Keratinocyte (primary cell): ENCODE data around the gene CXCR6. TPM values are rescaled to one million over a fixed set of nuclear protein-coding genes. Genes with fewer than 3 reads are reported as not detected.

Experiments used
- DNase-seq: peaks from one replicate; pipeline ENCODE4 v3.0.0-alpha.2; 2011; ENCODE audit warnings: low read depth, missing footprints, low spot score
- FAIRE-seq: peaks from 2 replicates; lab custom pipeline; 2011; peaks lifted over from hg19 to GRCh38; lab: Jason Lieb, UNC
- H2AFZ ChIP-seq: 2 replicates; pipeline ENCODE4 v1.6.0; 2012; ENCODE audit warnings: low read length, control low read depth, inconsistent platforms; ENCODE audit not compliant: control insufficient read depth
- H3K27ac ChIP-seq: 2 replicates; pipeline ENCODE4 v1.5.1; 2011; ENCODE audit warnings: low read length; ENCODE audit not compliant: control insufficient read depth, insufficient read depth
- H3K27me3 ChIP-seq: 3 replicates; pipeline ENCODE4 v1.6.0; 2011; ENCODE audit warnings: low read length; ENCODE audit not compliant: control insufficient read depth, insufficient read depth; ENCODE audit errors: extremely low read depth
- H3K36me3 ChIP-seq, 2 experiments: 2 replicates in 1 of 2; 3 replicates in 1 of 2; pipeline ENCODE4 v1.5.1; 2011; ENCODE audit warnings: low read length in 2 of 2, mild to moderate bottlenecking in 1 of 2; ENCODE audit not compliant: control insufficient read depth in 2 of 2, insufficient read depth in 2 of 2; ENCODE audit errors: extremely low read depth in 1 of 2
- H3K4me1 ChIP-seq: 3 replicates; pipeline ENCODE4 v1.5.1; 2011; ENCODE audit warnings: low read length; ENCODE audit not compliant: control insufficient read depth, insufficient read depth; ENCODE audit errors: extremely low read depth
- H3K4me2 ChIP-seq: 3 replicates; pipeline ENCODE4 v1.6.0; 2011; ENCODE audit warnings: low read depth, low read length; ENCODE audit not compliant: control insufficient read depth, insufficient read depth; ENCODE audit errors: extremely low read depth
- H3K4me3 ChIP-seq, 3 experiments: fragments of 200-600 bp in 1 of 3; sonication (generic) in 1 of 3; 2 replicates in 2 of 3; 3 replicates in 1 of 3; pipeline ENCODE4 v1.5.1; 2011 to 2016; ENCODE audit warnings: low read length in 3 of 3, mild to moderate bottlenecking in 3 of 3, control low read depth in 2 of 3, inconsistent platforms in 1 of 3, low read depth in 1 of 3, mixed read lengths in 1 of 3, mixed run types in 1 of 3, moderate library complexity in 1 of 3; ENCODE audit not compliant: control insufficient read depth in 2 of 3, insufficient read depth in 2 of 3; ENCODE audit errors: extremely low read depth in 1 of 3
- H3K79me2 ChIP-seq: 2 replicates; pipeline ENCODE4 v1.6.0; 2012; ENCODE audit warnings: low read length; ENCODE audit not compliant: control insufficient read depth, insufficient read depth
- H3K9ac ChIP-seq: 3 replicates; pipeline ENCODE4 v1.6.0; 2011; ENCODE audit warnings: low read length; ENCODE audit not compliant: control insufficient read depth, insufficient read depth; ENCODE audit errors: extremely low read depth
- H3K9me1 ChIP-seq: 3 replicates; pipeline ENCODE4 v1.6.0; 2011; ENCODE audit warnings: low read length; ENCODE audit not compliant: control insufficient read depth, insufficient read depth; ENCODE audit errors: extremely low read depth
- H3K9me3 ChIP-seq: 2 replicates; pipeline ENCODE4 v1.5.1; 2012; ENCODE audit warnings: low read depth, low read length; ENCODE audit not compliant: control insufficient read depth
- H4K20me1 ChIP-seq: 3 replicates; pipeline ENCODE4 v1.6.0; 2011; ENCODE audit warnings: low read length; ENCODE audit not compliant: control insufficient read depth, insufficient read depth; ENCODE audit errors: extremely low read depth
- EZH2 ChIP-seq: IDR thresholded peaks from one replicate; pipeline ENCODE4 v1.6.1; 2012; ENCODE audit warnings: inconsistent platforms, mild to moderate bottlenecking, low read length, moderate library complexity
- dilution Hi-C: fragments of 300-500 bp; cut with MboI; formaldehyde crosslinking; loops from one replicate; pipeline ENCODE4 v1.7.0; 2020; ENCODE audit warnings: low sequenced_read_pairs; ENCODE audit not compliant: extremely low pct_ligation_motif_present
- polyA minus RNA-seq, 3 experiments: library from RNA; depleted of rRNA, polyadenylated mRNA; stranded (reverse); fragments of >200 nt; gene quantifications; 1 replicate in 1 of 3; 2 replicates in 1 of 3; 3 replicates in 1 of 3; pipeline ENCODE4 v1.2.3, GENCODE V29; 2011
- polyA plus RNA-seq, 5 experiments: library from polyadenylated mRNA; depleted of rRNA in 3 of 5; stranded (reverse) in 3 of 5; stranded (forward) in 1 of 5; unstranded in 1 of 5; fragments of >200 nt; gene quantifications; 1 replicate in 1 of 5; 2 replicates in 3 of 5; 3 replicates in 1 of 5; pipeline versions ENCODE4 v1.2.1 to v1.2.3, GENCODE V29; 2011 to 2012; ENCODE audit warnings: missing spikeins in 2 of 5, low read depth in 1 of 5, low replicate concordance in 1 of 5
- TF ChIP-seq, protein P1 (sequence below), 3 experiments: IDR thresholded peaks in 1 of 3; conservative IDR thresholded peaks in 1 of 3; optimal IDR thresholded peaks in 1 of 3; 2 replicates in 2 of 3; 3 replicates in 1 of 3; pipeline versions ENCODE3 to v1.5.1; 2011; ENCODE audit warnings: low read length in 3 of 3, mild to moderate bottlenecking in 3 of 3, moderate library complexity in 2 of 3, control low read depth in 1 of 3, inconsistent platforms in 1 of 3; ENCODE audit not compliant: insufficient read depth in 2 of 3; ENCODE audit errors: extremely low read depth in 1 of 3

The CXCR6 gene
- polyA plus RNA-seq (not detected in 3 replicates), polyA minus RNA-seq (not detected in 3 replicates)
- not detected for polyA plus RNA-seq (2011; ENCODE audit: low read depth)
- polyA plus RNA-seq (2011; cell fraction: cytosol; rRNA removed), result not detected in 2 replicates
- polyA plus RNA-seq (2011; cell fraction: nucleus; rRNA removed), result not detected in 2 replicates
- 0.03 and 0.24 TPM in 2 replicates for polyA plus RNA-seq (2012; ENCODE audit: low replicate concordance)
- polyA minus RNA-seq (2011; cell fraction: cytosol; rRNA and poly(A)+ RNA removed), result not detected
- polyA minus RNA-seq (2011; cell fraction: nucleus; rRNA and poly(A)+ RNA removed), result not detected in 2 replicates

DNA sequence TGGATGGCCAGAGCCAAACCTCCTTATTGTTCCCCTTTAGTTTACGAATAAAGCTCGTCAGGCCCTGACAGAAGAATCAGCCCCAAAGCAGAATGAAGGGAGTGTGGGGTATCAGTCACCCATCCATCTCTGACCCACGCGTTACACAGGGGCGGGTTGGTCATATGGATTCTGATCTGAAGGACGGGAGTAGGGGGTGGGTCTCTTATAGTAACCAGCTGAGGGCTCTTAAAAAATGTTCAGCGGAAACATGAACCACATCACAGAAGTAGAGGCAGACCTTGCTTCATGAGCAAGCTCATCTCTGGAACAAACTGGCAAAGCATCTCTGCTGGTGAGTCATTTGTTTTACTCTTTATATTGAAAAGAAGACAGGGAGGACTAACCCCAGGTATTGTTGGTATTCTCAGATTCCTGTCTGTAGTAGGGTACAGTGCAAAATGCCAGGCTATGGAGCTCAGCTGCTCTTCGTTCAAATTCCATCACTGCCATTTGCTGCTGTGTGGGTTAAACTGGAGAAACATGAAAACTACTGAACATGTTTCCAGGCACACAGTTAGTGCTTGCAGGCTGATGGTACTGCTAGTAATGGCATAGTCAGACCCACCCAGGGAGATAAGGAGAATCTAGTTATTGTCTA, at the start of gene CXCR6:
TSS of gene CXCR6 (plus strand) at position 258 of the 640 bp plus-strand sequence. CDS start 3,018 bp downstream, outside the sequence.
- Histone ChIP-seq H3K4me3 (no peak within 1 kb of the TSS), H3K27me3 (no peaks in the 10 kb centered on the region), H3K4me2 (no peak within 1 kb of the TSS)

DNA sequence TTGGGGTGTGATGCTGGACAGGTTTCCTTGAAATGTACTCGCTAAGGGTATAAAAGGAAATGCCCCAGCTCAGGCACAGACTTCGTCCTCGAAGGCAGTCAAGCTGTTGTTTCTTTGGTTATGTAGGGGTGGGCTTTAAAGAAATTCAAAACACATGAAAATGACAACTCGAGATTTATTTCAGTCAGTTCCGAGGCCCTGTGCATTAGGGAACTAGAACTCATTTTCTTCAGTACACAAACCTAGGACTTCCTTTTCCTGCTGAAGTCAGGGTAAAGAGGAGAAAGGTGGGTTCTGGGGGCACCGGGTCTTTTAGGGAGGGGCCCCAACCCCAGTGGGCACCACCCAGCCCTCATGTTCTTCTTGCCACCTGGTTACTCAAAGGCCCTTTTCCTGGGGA, 49.2 kb upstream of the CXCR6 start:
- Histone ChIP-seq H2AFZ (no peak overlapping the region), H3K4me3 (no peak overlapping the region), H3K27ac (no peak overlapping the region), H3K9ac (no peak overlapping the region), H3K9me1 (no peaks in the 10 kb centered on the region), H4K20me1 (no peaks in the 10 kb centered on the region), H3K36me3 (no peaks in the 10 kb centered on the region), H3K4me2 (no peak overlapping the region), H3K27me3 (peaks cover 6% of the 10 kb centered on the region), H3K4me1 (peaks cover 5% of the 10 kb centered on the region), H3K9me3 (no peaks in the 10 kb centered on the region), H3K79me2 (no peaks in the 10 kb centered on the region)
- DNase-seq, result no peak
- dilution Hi-C loops, result no loop called here
- TF ChIP-seq, protein P1, sequence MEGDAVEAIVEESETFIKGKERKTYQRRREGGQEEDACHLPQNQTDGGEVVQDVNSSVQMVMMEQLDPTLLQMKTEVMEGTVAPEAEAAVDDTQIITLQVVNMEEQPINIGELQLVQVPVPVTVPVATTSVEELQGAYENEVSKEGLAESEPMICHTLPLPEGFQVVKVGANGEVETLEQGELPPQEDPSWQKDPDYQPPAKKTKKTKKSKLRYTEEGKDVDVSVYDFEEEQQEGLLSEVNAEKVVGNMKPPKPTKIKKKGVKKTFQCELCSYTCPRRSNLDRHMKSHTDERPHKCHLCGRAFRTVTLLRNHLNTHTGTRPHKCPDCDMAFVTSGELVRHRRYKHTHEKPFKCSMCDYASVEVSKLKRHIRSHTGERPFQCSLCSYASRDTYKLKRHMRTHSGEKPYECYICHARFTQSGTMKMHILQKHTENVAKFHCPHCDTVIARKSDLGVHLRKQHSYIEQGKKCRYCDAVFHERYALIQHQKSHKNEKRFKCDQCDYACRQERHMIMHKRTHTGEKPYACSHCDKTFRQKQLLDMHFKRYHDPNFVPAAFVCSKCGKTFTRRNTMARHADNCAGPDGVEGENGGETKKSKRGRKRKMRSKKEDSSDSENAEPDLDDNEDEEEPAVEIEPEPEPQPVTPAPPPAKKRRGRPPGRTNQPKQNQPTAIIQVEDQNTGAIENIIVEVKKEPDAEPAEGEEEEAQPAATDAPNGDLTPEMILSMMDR (optimal IDR thresholded peaks at IDR 0.05 in 1 of 3, IDR thresholded peaks at IDR 0.05 in 1 of 3, conservative IDR thresholded peaks at IDR 0.05 in 1 of 3; ENCODE audit: extremely low read depth in 1 of 3, insufficient read depth in 2 of 3, low read length in 3 of 3), result no peak
- TF ChIP-seq EZH2, result no peak
- FAIRE-seq, result no peak

More for the DNA sequence above, at the start of gene CXCR6:
- H3K9ac ChIP-seq, result no peak within 1 kb of the TSS
- DNase-seq (no peak), FAIRE-seq (no peak)
- H3K4me1 ChIP-seq, result no peaks in the 10 kb centered on the region
- no peak within 1 kb of the TSS for H2AFZ ChIP-seq
- H3K36me3 ChIP-seq, result peaks cover 0 to 6% of the 10 kb centered on the region in 2 experiments
- no peaks in the 10 kb centered on the region for H3K9me1 ChIP-seq
- H3K9me3 ChIP-seq, result peaks cover 4% of the 10 kb centered on the region
- H3K27ac ChIP-seq, result no peak within 1 kb of the TSS
- TF ChIP-seq EZH2, result no peak
- TF ChIP-seq, protein P1 (optimal IDR thresholded peaks at IDR 0.05 in 1 of 3, IDR thresholded peaks at IDR 0.05 in 1 of 3, conservative IDR thresholded peaks at IDR 0.05 in 1 of 3; ENCODE audit: extremely low read depth in 1 of 3, insufficient read depth in 2 of 3, low read length in 3 of 3), result no peak
- no peaks in the 10 kb centered on the region for H3K79me2 ChIP-seq
- dilution Hi-C loops, result no loop called here
- H4K20me1 ChIP-seq, result no peaks in the 10 kb centered on the region
